Measurements from ENCODE around the gene ANKRD11.

- TF ChIP-seq, protein P1, sequence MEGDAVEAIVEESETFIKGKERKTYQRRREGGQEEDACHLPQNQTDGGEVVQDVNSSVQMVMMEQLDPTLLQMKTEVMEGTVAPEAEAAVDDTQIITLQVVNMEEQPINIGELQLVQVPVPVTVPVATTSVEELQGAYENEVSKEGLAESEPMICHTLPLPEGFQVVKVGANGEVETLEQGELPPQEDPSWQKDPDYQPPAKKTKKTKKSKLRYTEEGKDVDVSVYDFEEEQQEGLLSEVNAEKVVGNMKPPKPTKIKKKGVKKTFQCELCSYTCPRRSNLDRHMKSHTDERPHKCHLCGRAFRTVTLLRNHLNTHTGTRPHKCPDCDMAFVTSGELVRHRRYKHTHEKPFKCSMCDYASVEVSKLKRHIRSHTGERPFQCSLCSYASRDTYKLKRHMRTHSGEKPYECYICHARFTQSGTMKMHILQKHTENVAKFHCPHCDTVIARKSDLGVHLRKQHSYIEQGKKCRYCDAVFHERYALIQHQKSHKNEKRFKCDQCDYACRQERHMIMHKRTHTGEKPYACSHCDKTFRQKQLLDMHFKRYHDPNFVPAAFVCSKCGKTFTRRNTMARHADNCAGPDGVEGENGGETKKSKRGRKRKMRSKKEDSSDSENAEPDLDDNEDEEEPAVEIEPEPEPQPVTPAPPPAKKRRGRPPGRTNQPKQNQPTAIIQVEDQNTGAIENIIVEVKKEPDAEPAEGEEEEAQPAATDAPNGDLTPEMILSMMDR (IDR thresholded peaks at IDR 0.05; ENCODE audit: low read depth, low read length, poor library complexity, severe bottlenecking) = no peak
- TF ChIP-seq EZH2phosphoT487 (IDR thresholded peaks at IDR 0.05; ENCODE audit: borderline replicate concordance, low read length) = no peak
Observed at GRCh38 chr16:89455178-89455577, 35.2 kb downstream of the ANKRD11 start.

Data from DOHH2 (cell line).